ENCODE measurements around the gene ICAM4.

DNA sequence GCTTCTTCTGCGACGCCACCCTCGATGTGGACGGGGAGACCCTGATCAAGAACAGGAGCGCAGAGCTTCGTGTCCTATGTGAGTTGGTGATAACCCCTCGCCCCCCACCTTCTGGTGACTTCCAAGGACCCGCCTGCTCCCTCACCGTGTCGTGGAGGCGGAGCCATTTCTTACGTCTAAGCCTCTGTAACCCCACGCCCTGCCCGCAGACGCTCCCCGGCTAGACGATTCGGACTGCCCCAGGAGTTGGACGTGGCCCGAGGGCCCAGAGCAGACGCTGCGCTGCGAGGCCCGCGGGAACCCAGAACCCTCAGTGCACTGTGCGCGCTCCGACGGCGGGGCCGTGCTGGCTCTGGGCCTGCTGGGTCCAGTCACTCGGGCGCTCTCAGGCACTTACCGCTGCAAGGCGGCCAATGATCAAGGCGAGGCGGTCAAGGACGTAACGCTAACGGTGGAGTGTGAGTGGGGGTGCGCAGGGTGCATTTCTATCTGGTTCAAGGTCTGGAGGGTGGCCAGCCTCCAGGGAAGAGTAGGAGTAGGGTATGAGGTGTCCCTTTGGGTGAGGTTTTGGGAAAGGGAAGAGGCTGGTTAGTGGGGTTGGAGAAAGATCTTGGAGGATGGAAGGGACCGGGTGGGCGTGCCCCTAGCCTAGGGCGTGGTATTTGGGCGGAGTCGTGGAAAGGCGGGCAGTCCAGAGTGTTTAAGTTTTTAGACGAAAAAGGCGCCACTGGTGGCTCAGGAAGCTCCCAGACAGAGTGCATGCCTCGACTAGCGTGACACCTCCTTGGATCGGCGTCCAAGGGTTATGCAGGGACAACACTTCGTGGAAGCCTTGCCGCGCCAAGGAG is 6.3 kb downstream of the ICAM4 start:
- no peak for TF ChIP-seq EZH2 (IDR thresholded peaks at IDR 0.05; ENCODE audit: borderline replicate concordance, low read depth, low read length, severe bottlenecking)
- TF ChIP-seq, protein P1, sequence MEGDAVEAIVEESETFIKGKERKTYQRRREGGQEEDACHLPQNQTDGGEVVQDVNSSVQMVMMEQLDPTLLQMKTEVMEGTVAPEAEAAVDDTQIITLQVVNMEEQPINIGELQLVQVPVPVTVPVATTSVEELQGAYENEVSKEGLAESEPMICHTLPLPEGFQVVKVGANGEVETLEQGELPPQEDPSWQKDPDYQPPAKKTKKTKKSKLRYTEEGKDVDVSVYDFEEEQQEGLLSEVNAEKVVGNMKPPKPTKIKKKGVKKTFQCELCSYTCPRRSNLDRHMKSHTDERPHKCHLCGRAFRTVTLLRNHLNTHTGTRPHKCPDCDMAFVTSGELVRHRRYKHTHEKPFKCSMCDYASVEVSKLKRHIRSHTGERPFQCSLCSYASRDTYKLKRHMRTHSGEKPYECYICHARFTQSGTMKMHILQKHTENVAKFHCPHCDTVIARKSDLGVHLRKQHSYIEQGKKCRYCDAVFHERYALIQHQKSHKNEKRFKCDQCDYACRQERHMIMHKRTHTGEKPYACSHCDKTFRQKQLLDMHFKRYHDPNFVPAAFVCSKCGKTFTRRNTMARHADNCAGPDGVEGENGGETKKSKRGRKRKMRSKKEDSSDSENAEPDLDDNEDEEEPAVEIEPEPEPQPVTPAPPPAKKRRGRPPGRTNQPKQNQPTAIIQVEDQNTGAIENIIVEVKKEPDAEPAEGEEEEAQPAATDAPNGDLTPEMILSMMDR (IDR thresholded peaks at IDR 0.05; ENCODE audit: borderline replicate concordance, extremely low read depth, low read length, poor library complexity, severe bottlenecking): no peak

All from DND-41 (cell line).